Measurements from ENCODE around the gene DIAPH1. TPM values are rescaled to one million over a fixed set of nuclear protein-coding genes. Genes with fewer than 3 reads are reported as not detected.

DIAPH1 gene
- total RNA-seq, 4 donors from 2014 or later = 63.0 to 157 (median 124) TPM

GRCh38 chr5:141654298-141654697 lies 35.5 kb upstream of the DIAPH1 start:
- WGBS, 2 donors = 75% methylated on average over 2 of the region's 2 CpGs; no CpG with 5 or more reads in 1 of the 2 donors
- Histone ChIP-seq H3K4me3 (no peak overlapping the region), H3K27ac (no peak overlapping the region), H3K4me1 (peaks cover 10 to 20% (median 13%) of the 10 kb centered on the region in 3 donors), H3K27me3 (no peaks in the 10 kb centered on the region), H3K36me3 (peaks cover 0 to 23% (median 0%) of the 10 kb centered on the region in 3 donors), H3K9me3 (no peaks in the 10 kb centered on the region)
- no peak for DNase-seq
- intact Hi-C loops (cut with DNase I) = no loop called here
- no peak for TF ChIP-seq POLR2A (IDR thresholded peaks at IDR 0.05)
- TF ChIP-seq CTCF (IDR thresholded peaks at IDR 0.05) = no peak

- Histone ChIP-seq H3K36me3 (peaks cover 0 to 39% (median 0%) of the 10 kb centered on the region in 3 donors), H3K27me3 (no peaks in the 10 kb centered on the region), H3K4me1 (peaks cover 10 to 20% (median 13%) of the 10 kb centered on the region in 3 donors), H3K27ac (peak overlapping the region; percentile 75 to 84 (median 80)), H3K9me3 (no peaks in the 10 kb centered on the region), H3K4me3 (peak overlapping the region; percentile 59 to 86 (median 72))
- TF ChIP-seq POLR2A (IDR thresholded peaks at IDR 0.05) (no peak), CTCF (IDR thresholded peaks at IDR 0.05) (no peak)
- WGBS, 2 donors = 34 to 60% methylated on average over 9 of the region's 9 CpGs
- intact Hi-C loops (cut with DNase I) = no loop called here
- no peak for DNase-seq
Measured at GRCh38 chr5:141651728-141652105, 32.9 kb upstream of the DIAPH1 start.

- peak in 1 of 6 experiments; percentile 11 for TF ChIP-seq CTCF (IDR thresholded peaks at IDR 0.05)
- TF ChIP-seq POLR2A (IDR thresholded peaks at IDR 0.05) = peak in 1 of 4 donors; percentile 35
- intact Hi-C loops (cut with DNase I) = no loop called here
Measured at GRCh38 chr5:141650851-141651727, 32.3 kb upstream of the DIAPH1 start, which contains the start of gene FCHSD1. TSS of gene FCHSD1 (minus strand) at chr5:141651418. CDS start at chr5:141651368, 50 bp downstream.

GRCh38 chr5:141649972-141650371 lies 31.2 kb upstream of the DIAPH1 start:
- Histone ChIP-seq H3K4me3 (no peak overlapping the region), H3K27ac (peak overlapping the region in 1 of 4 donors; percentile 84), H3K36me3 (peaks cover 0 to 41% (median 0%) of the 10 kb centered on the region in 3 donors), H3K9me3 (no peaks in the 10 kb centered on the region), H3K4me1 (peaks cover 10 to 20% (median 13%) of the 10 kb centered on the region in 3 donors), H3K27me3 (no peaks in the 10 kb centered on the region)
- intact Hi-C loops (cut with DNase I) = no loop called here
- DNase-seq = no peak
- no peak for TF ChIP-seq POLR2A (IDR thresholded peaks at IDR 0.05)
- no peak for TF ChIP-seq CTCF (IDR thresholded peaks at IDR 0.05)

More at GRCh38 chr5:141650851-141651727, 32.3 kb upstream of the DIAPH1 start, which contains the start of gene FCHSD1:
- H3K27ac ChIP-seq = peak within 1 kb of the TSS; percentile 75 to 84 (median 80)
- peak within 1 kb of the TSS; percentile 59 to 86 (median 72) for H3K4me3 ChIP-seq
- H3K9me3 ChIP-seq = no peaks in the 10 kb centered on the region
- WGBS, 2 donors = 4 to 10% methylated on average over 13 to 20 of the region's 50 CpGs
- H3K36me3 ChIP-seq = peaks cover 0 to 39% (median 0%) of the 10 kb centered on the region in 3 donors
- peaks cover 10 to 20% (median 13%) of the 10 kb centered on the region in 3 donors for H3K4me1 ChIP-seq
- no peaks in the 10 kb centered on the region for H3K27me3 ChIP-seq
- peak; percentile 43 for DNase-seq
